HepG2 (cell line): ENCODE measurements around the gene LARP1. TPM values are rescaled to one million over a fixed set of nuclear protein-coding genes. Genes with fewer than 3 reads are reported as not detected.

Source experiments
- ATAC-seq: fragments of 200-7000 bp; cut with Tn5 transposase; 3 replicates; pipeline ENCODE4 v1.9.1; 2020; ENCODE audit warnings: mild to moderate bottlenecking, moderate library complexity
- BruUV-seq: library from RNA; stranded (reverse); fragments of 400-500 nt; replicated peaks from 2 replicates; lab custom pipeline; 2021; lab: Mats Ljungman, UMichigan
- CTCF ChIA-PET: fragments of 300-600 bp; formaldehyde crosslinking; extraction: SDS; loops from one replicate; lab custom pipeline; 2021; ENCODE audit warnings: low total read pairs, inconsistent platforms, low intra/inter-chr PET ratio; lab: Yijun Ruan, JAX
- POLR2A ChIA-PET: fragments of 350-600 bp; sonication (Branson Sonifier 250); formaldehyde crosslinking; loops from one replicate; lab custom pipeline; 2020; ENCODE audit warnings: antibody characterized with exemption, inconsistent platforms; lab: Yijun Ruan, JAX
- DNase-seq: peaks from one replicate; pipeline ENCODE4 v3.0.0-alpha.2; 2015; ENCODE audit warnings: low spot score
- FAIRE-seq: peaks from 3 replicates; lab custom pipeline; 2011; peaks lifted over from hg19 to GRCh38; lab: Jason Lieb, UNC
- H2AFZ ChIP-seq: one replicate; pipeline ENCODE4 v1.6.1; 2011; ENCODE audit warnings: low read length, inconsistent platforms
- H3K27ac ChIP-seq: fragments of 300-600 bp; 3 replicates; pipeline ENCODE4 v1.8.0; 2011; ENCODE audit warnings: mixed run types, mild to moderate bottlenecking, mixed read lengths, low read length, inconsistent platforms; ENCODE audit not compliant: insufficient read depth; ENCODE audit errors: extremely low read length
- H3K27me3 ChIP-seq, 2 experiments: fragments of 200-600 bp in 1 of 2; 2 replicates in 1 of 2; 3 replicates in 1 of 2; pipeline versions ENCODE4 v1.6.0 to v1.8.0; 2011; ENCODE audit warnings: low read length in 2 of 2, mild to moderate bottlenecking in 2 of 2, moderate library complexity in 2 of 2, inconsistent platforms in 1 of 2; ENCODE audit not compliant: insufficient read depth in 2 of 2, control insufficient read depth in 1 of 2
- H3K36me3 ChIP-seq, 2 experiments: fragments of 200-600 bp in 1 of 2; replicated peaks in 1 of 2; 2 replicates in 1 of 2; 3 replicates in 1 of 2; pipeline versions ENCODE4 v1.5.1 to v1.8.0; 2011; ENCODE audit warnings: low read length in 2 of 2, inconsistent platforms in 1 of 2; ENCODE audit not compliant: insufficient read depth in 2 of 2, control insufficient read depth in 1 of 2
- H3K4me1 ChIP-seq: 2 replicates; pipeline ENCODE4 v1.5.1; 2012; ENCODE audit warnings: low read length, inconsistent platforms; ENCODE audit not compliant: insufficient read depth
- H3K4me2 ChIP-seq: 2 replicates; pipeline ENCODE4 v1.6.0; 2011; ENCODE audit warnings: low read depth, low read length, inconsistent platforms
- H3K4me3 ChIP-seq, 3 experiments: fragments of 200-600 bp in 1 of 3; sonication (generic), shearing (Covaris generic) in 1 of 3; replicated peaks in 1 of 3; 2 replicates each; pipeline ENCODE4 v1.5.1; 2011 to 2016; ENCODE audit warnings: low read length in 3 of 3, inconsistent platforms in 2 of 3, low read depth in 2 of 3, mild to moderate bottlenecking in 2 of 3, control low read depth in 1 of 3, mixed read lengths in 1 of 3; ENCODE audit not compliant: insufficient read depth in 1 of 3
- H3K79me2 ChIP-seq: one replicate; pipeline ENCODE4 v1.6.1; 2011; ENCODE audit warnings: low read length, inconsistent platforms; ENCODE audit not compliant: insufficient read depth
- H3K9ac ChIP-seq: 2 replicates; pipeline ENCODE4 v1.6.0; 2011; ENCODE audit warnings: mild to moderate bottlenecking, low read depth, low read length, inconsistent platforms; ENCODE audit not compliant: insufficient read depth
- H3K9me3 ChIP-seq: 2 replicates; pipeline ENCODE4 v1.5.1; 2012; ENCODE audit warnings: mild to moderate bottlenecking, low read length
- H4K20me1 ChIP-seq: 2 replicates; pipeline ENCODE4 v1.6.0; 2011; ENCODE audit warnings: inconsistent platforms, mild to moderate bottlenecking, low read length, moderate library complexity; ENCODE audit not compliant: insufficient read depth
- ARNT ChIP-seq: fragments of 450-650 bp; IDR thresholded peaks from 2 replicates; pipeline ENCODE4 v1.6.1; 2017
- CREB1 ChIP-seq, 2 experiments: fragments of 450-650 bp in 1 of 2; IDR thresholded peaks; 2 replicates each; pipeline ENCODE4 v1.6.1; 2016 to 2017; ENCODE audit warnings: control low read depth in 1 of 2, mild to moderate bottlenecking in 1 of 2, missing compliant biosample characterization in 1 of 2, missing genetic modification characterization in 1 of 2
- MBNL3 ChIP-seq: fragments of 250-450 bp; sonication (Bioruptor Pico); conservative IDR thresholded peaks from 2 replicates; pipeline ENCODE4 v1.8.0; 2022; ENCODE audit warnings: mild to moderate bottlenecking, inconsistent platforms
- MED8 ChIP-seq: sonication (generic); formaldehyde crosslinking; IDR thresholded peaks from 2 replicates; pipeline ENCODE4 v1.8.1; 2023; ENCODE audit warnings: mild to moderate bottlenecking, missing genetic modification reagents; ENCODE audit not compliant: insufficient replicate concordance
- REXO4 ChIP-seq: sonication (generic); formaldehyde crosslinking; IDR thresholded peaks from 2 replicates; pipeline ENCODE4 v1.8.0; 2022; ENCODE audit warnings: missing genetic modification reagents, mild to moderate bottlenecking, borderline replicate concordance
- ZNF24 ChIP-seq: fragments of 450-650 bp; IDR thresholded peaks from 2 replicates; pipeline ENCODE4 v1.6.1; 2017; ENCODE audit warnings: antibody characterized with exemption, mild to moderate bottlenecking
- ZNF335 ChIP-seq: sonication (generic); formaldehyde crosslinking; IDR thresholded peaks from 2 replicates; pipeline ENCODE4 v1.4.0; 2020; ENCODE audit warnings: missing genetic modification reagents
- ZNF562 ChIP-seq: sonication (generic); formaldehyde crosslinking; IDR thresholded peaks from 2 replicates; pipeline ENCODE4 v1.8.0; 2022; ENCODE audit warnings: missing genetic modification reagents, borderline replicate concordance
- WGBS: methylation state at CpG from one replicate; pipeline ENCODE4 v1.1.6; 2017; ENCODE audit warnings: low lambda C conversion rate; 5-methylcytosine and 5-hydroxymethylcytosine counted together
- in situ Hi-C: cut with HindIII; loops from 2 replicates; pipeline ENCODE4 v1.10.0; 2017; ENCODE audit warnings: low pct_unique_long_range_greater_than_20kb; ENCODE audit not compliant: extremely low pct_ligation_motif_present
- intact Hi-C: fragments of 100-400 bp; cut with micrococcal nuclease; formaldehyde crosslinking; loops from one replicate; pipeline ENCODE4 v1.10.0; 2022; ENCODE audit not compliant: unreplicated experiment
- polyA plus RNA-seq, 8 experiments: library from polyadenylated mRNA; depleted of rRNA in 3 of 8; stranded (reverse) in 7 of 8; unstranded in 1 of 8; fragments of >200 nt; fragmentation: Illumina TruSeq in 4 of 8; extraction: Trizol in 4 of 8; gene quantifications; 2 replicates each; pipeline versions ENCODE4 v1.2.1 to v1.2.3, GENCODE V29; 2011 to 2016; ENCODE audit warnings: low read depth in 4 of 8, missing spikeins in 1 of 8, mixed read lengths in 1 of 8; ENCODE audit not compliant: insufficient read depth in 1 of 8
- total RNA-seq, 5 experiments: library from RNA; depleted of rRNA; stranded (reverse); fragments of >200 nt; fragmentation: Illumina TruSeq; extraction: Trizol; gene quantifications; 2 replicates each; pipeline ENCODE4 v1.2.3, GENCODE V29; 2016; ENCODE audit warnings: low read depth in 1 of 5
- TF ChIP-seq, protein P1 (sequence below): sonication (generic); formaldehyde crosslinking; IDR thresholded peaks from 2 replicates; pipeline ENCODE4 v1.5.0; 2020; ENCODE audit warnings: missing genetic modification reagents, mild to moderate bottlenecking, borderline replicate concordance
- TF ChIP-seq, protein P2 (sequence below): IDR thresholded peaks from 2 replicates; pipeline ENCODE4 v1.6.1; 2016; ENCODE audit warnings: low read depth, missing genetic modification reagents, missing compliant biosample characterization
- TF ChIP-seq, protein P3 (sequence below): sonication (generic); IDR thresholded peaks from 2 replicates; pipeline ENCODE4 v1.6.1; 2016; ENCODE audit warnings: low read depth, borderline replicate concordance

LARP1 gene
- total and polyA plus RNA-seq, 2 of the 13 experiments (the other 11 are each of a cell fraction or from before 2014, with no cell fraction given) = 45.2 to 61.4 TPM

DNA sequence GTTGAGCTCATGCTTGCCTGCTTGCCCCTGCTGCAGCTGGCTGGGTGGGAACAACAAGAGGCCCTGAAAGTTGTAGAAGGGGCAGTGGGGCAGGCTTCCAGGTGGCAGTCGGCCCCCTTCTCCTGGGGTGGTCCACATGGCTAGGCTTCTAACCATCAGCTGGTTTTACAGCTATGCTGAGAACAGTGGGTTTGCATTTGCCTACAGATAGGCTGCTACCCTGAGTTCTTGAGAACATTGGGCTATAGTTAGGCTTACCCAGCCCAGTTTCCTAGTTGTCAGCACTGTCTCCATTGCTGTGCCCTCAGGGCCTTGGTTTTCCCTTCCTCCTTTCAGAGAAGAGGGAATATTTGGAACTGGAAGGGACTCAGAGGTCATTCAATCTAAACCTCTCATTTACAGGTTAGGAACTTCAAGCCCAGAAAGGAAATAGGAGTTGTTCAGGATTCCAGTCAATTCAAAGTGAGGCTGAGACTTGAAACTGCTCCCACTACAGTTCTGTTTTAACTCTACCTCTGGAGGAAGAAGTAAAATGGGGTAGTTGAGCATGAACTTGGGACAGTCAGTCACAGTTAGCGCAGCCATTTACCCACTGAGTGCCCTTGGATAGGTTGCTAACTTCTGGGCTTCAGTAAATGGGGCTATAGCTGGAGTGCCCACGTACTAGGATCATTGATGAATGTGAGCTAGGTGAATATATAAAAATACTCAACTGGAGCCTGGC is 11.5 kb downstream of the LARP1 start:
- ATAC-seq = no peak; the same call in 2 of the 3 replicates

DNA sequence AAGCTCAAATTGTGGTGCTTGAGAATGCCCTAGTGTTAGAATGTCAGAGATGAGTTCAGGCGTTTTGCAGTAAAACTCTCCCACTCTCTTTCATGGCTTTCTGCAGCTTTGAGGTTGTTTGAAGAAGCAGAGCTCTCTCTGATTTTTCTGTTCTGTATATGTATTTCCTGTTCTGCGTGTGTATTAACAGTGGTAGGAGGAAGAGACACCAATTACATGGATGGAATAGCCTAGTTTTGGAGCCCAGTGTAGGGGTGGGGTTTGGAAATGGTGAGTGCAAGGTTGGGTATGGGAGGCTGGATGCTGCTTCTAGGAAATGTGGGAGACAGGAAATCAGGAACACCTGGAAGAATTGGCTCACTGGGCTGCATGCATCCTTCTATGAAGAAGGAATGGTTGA is 12.4 kb downstream of the LARP1 start:
- H3K36me3 ChIP-seq = no peaks in the 10 kb centered on the region; a peak in 4 of 5 replicates
- no TSS peak for BruUV-seq
- FAIRE-seq (no peak), DNase-seq (no peak), ATAC-seq (no peak)
- H3K9ac ChIP-seq = no peak overlapping the region
- H2AFZ ChIP-seq = no peak overlapping the region
- peaks cover 84% of the 10 kb centered on the region for H4K20me1 ChIP-seq
- 89% methylated on average over 2 of the region's 2 CpGs for WGBS
- ChIA-PET POLR2A (interaction anchor here (1.1 to 2.1 kb wide), 2 partner anchors 8 to 10 kb away, joined by 3 to 9 read pairs; no protein-coding TSS in a partner anchor), CTCF (no interaction called here)
- no peaks in the 10 kb centered on the region for H3K9me3 ChIP-seq
- H3K79me2 ChIP-seq = peaks cover 96% of the 10 kb centered on the region
- H3K4me3 ChIP-seq = no peak overlapping the region
- no peak overlapping the region for H3K27ac ChIP-seq
- intact Hi-C loops (no loop called here), in situ Hi-C loops (no loop called here)
- peaks cover 81% of the 10 kb centered on the region for H3K4me1 ChIP-seq
- no peak overlapping the region for H3K4me2 ChIP-seq
- H3K27me3 ChIP-seq = no peaks in the 10 kb centered on the region
- TF ChIP-seq ZNF24 (no peak), ZNF562 (CRISPR knock-in tag) (no peak), ZNF335 (CRISPR knock-in tag) (no peak)
- TF ChIP-seq, protein P1, sequence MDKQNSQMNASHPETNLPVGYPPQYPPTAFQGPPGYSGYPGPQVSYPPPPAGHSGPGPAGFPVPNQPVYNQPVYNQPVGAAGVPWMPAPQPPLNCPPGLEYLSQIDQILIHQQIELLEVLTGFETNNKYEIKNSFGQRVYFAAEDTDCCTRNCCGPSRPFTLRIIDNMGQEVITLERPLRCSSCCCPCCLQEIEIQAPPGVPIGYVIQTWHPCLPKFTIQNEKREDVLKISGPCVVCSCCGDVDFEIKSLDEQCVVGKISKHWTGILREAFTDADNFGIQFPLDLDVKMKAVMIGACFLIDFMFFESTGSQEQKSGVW (CRISPR knock-in tag) = no peak
- TF ChIP-seq, protein P2, sequence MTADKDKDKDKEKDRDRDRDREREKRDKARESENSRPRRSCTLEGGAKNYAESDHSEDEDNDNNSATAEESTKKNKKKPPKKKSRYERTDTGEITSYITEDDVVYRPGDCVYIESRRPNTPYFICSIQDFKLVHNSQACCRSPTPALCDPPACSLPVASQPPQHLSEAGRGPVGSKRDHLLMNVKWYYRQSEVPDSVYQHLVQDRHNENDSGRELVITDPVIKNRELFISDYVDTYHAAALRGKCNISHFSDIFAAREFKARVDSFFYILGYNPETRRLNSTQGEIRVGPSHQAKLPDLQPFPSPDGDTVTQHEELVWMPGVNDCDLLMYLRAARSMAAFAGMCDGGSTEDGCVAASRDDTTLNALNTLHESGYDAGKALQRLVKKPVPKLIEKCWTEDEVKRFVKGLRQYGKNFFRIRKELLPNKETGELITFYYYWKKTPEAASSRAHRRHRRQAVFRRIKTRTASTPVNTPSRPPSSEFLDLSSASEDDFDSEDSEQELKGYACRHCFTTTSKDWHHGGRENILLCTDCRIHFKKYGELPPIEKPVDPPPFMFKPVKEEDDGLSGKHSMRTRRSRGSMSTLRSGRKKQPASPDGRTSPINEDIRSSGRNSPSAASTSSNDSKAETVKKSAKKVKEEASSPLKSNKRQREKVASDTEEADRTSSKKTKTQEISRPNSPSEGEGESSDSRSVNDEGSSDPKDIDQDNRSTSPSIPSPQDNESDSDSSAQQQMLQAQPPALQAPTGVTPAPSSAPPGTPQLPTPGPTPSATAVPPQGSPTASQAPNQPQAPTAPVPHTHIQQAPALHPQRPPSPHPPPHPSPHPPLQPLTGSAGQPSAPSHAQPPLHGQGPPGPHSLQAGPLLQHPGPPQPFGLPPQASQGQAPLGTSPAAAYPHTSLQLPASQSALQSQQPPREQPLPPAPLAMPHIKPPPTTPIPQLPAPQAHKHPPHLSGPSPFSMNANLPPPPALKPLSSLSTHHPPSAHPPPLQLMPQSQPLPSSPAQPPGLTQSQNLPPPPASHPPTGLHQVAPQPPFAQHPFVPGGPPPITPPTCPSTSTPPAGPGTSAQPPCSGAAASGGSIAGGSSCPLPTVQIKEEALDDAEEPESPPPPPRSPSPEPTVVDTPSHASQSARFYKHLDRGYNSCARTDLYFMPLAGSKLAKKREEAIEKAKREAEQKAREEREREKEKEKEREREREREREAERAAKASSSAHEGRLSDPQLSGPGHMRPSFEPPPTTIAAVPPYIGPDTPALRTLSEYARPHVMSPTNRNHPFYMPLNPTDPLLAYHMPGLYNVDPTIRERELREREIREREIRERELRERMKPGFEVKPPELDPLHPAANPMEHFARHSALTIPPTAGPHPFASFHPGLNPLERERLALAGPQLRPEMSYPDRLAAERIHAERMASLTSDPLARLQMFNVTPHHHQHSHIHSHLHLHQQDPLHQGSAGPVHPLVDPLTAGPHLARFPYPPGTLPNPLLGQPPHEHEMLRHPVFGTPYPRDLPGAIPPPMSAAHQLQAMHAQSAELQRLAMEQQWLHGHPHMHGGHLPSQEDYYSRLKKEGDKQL (CRISPR knock-in tag) = no peak
- TF ChIP-seq, protein P3, sequence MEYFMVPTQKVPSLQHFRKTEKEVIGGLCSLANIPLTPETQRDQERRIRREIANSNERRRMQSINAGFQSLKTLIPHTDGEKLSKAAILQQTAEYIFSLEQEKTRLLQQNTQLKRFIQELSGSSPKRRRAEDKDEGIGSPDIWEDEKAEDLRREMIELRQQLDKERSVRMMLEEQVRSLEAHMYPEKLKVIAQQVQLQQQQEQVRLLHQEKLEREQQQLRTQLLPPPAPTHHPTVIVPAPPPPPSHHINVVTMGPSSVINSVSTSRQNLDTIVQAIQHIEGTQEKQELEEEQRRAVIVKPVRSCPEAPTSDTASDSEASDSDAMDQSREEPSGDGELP = no peak

More for the DNA sequence above, 11.5 kb downstream of the LARP1 start:
- Histone ChIP-seq H4K20me1 (peaks cover 84% of the 10 kb centered on the region), H3K4me1 (peaks cover 89% of the 10 kb centered on the region), H3K4me3 (no peak overlapping the region), H3K27me3 (no peaks in the 10 kb centered on the region), H2AFZ (no peak overlapping the region), H3K79me2 (peaks cover 96% of the 10 kb centered on the region), H3K9ac (no peak overlapping the region), H3K4me2 (no peak overlapping the region), H3K27ac (no peak overlapping the region), H3K9me3 (no peaks in the 10 kb centered on the region), H3K36me3 (no peaks in the 10 kb centered on the region; a peak in 4 of 5 replicates)
- intact Hi-C loops (no loop called here), in situ Hi-C loops (no loop called here)
- ChIA-PET POLR2A (interaction anchor here (2.1 kb wide), 1 partner anchor 9 kb away, joined by 9 read pairs; no protein-coding TSS in a partner anchor), CTCF (no interaction called here)
- no peak for DNase-seq
- 100% methylated on average over 2 of the region's 3 CpGs for WGBS
- no TSS peak for BruUV-seq
- no peak for FAIRE-seq
- TF ChIP-seq MBNL3 (CRISPR knock-in tag) (no peak), CREB1 (IDR thresholded peaks at IDR 0.05) (no peak), CREB1 (CRISPR knock-in tag; IDR thresholded peaks at IDR 0.05) (no peak), ARNT (no peak), REXO4 (CRISPR knock-in tag) (no peak), MED8 (CRISPR knock-in tag) (no peak)
